ENCODE results near the gene PAWR. TPM values are rescaled to one million over a fixed set of nuclear protein-coding genes. Genes with fewer than 3 reads are reported as not detected.

The PAWR gene, protein sequence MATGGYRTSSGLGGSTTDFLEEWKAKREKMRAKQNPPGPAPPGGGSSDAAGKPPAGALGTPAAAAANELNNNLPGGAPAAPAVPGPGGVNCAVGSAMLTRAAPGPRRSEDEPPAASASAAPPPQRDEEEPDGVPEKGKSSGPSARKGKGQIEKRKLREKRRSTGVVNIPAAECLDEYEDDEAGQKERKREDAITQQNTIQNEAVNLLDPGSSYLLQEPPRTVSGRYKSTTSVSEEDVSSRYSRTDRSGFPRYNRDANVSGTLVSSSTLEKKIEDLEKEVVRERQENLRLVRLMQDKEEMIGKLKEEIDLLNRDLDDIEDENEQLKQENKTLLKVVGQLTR
- total RNA-seq (2011; cell fraction: chromatin; rRNA removed; ENCODE audit: low replicate concordance) = not detected in 2 replicates
- not detected in 2 replicates for total RNA-seq (2011; cell fraction: nucleolus; rRNA removed)
- not detected in 2 replicates for total RNA-seq (2011; cell fraction: nucleoplasm; rRNA removed)
- total RNA-seq (2014; rRNA removed) (not detected in 2 replicates), total RNA-seq (2014; rRNA removed; fragmentation: Illumina TruSeq; extraction: Trizol) (not detected in 2 replicates), total RNA-seq (2015; rRNA removed; fragmentation: Illumina TruSeq; extraction: Trizol) (not detected in 2 replicates), total RNA-seq (2021) (0.36 and 0.82 TPM in 2 replicates), polyA plus RNA-seq (2011; rRNA removed) (not detected in 2 replicates), polyA plus RNA-seq (2014; fragmentation: Illumina TruSeq; extraction: Trizol) (not detected in 2 replicates), polyA plus RNA-seq (2014; fragmentation: Nextera tagmentation; extraction: Ambion mirVana) (not detected), polyA plus RNA-seq (2014; rRNA removed) (not detected in 2 replicates), polyA minus RNA-seq (2011; rRNA and poly(A)+ RNA removed) (0.03 TPM in 1 of 2 replicates, not detected in the other), Bru-seq, nascent RNA (percentile 13 among the genes with signal in this experiment), BruChase-seq, experiment 1, labeled RNA remaining after a 2-hour chase (percentile 15 among the genes with signal in this experiment), BruChase-seq, experiment 2, labeled RNA remaining after a 6-hour chase (percentile 18 among the genes with signal in this experiment)
- polyA plus RNA-seq (2011; cell fraction: cytosol; rRNA removed) = not detected in 2 replicates
- polyA plus RNA-seq (2011; cell fraction: nucleus; rRNA removed) = not detected in 2 replicates
- not detected in 2 replicates for polyA plus RNA-seq (2012)
- polyA minus RNA-seq (2011; cell fraction: cytosol; rRNA and poly(A)+ RNA removed) = 0.55 TPM in 1 of 2 replicates, not detected in the other
- not detected in 2 replicates for polyA minus RNA-seq (2011; cell fraction: nucleus; rRNA and poly(A)+ RNA removed)
- long read RNA-seq, experiment 1 = 0 reads
- long read RNA-seq, experiment 2 = 0 reads
- long read RNA-seq, experiment 3 = 0 reads

DNA sequence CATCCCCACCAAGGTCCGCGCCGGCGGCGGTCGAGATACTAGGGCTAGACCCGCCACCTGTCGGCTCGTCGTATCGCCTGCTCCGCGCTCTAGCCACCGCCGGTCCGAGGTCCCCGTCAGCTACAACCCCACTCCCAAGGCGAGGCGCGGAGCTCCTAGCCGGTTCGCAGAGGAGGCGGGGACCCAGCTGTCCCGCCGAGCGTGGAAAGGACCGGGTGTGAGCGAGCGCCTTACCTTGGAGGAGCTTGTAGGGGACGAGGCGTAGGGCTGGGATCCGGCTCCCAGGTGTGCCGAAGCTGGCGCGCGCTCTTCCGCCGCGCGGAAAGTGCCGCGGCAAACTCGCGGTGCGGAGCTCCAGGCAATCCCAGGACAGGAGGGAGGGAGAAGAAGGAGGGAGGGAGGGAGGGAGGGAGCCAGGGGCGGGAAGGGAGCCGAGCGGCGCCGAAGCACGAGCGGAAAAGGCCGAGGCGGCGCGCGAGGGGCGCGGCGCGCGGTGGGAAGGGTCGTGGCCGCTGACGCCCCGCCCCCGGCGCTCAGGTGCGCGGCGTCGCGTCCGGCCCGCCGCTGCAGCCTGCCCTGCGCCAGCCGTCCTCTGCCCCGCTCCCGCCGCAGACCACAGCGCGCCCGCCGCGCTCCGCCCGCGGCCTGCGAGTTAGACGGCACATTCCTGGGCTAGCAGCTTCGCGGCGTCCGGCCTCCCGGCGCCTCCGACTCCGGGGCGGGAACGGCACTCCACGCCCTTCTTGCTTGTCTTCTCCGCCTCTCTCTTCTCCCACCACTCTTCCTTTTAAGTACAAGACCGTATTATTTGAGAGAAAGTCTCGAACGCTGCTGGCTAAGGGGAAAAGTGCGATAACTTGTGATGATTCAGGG lies at the start of gene PAWR:
Gene PAWR (minus strand): TSS at position 327 of the 873 bp plus-strand sequence. CDS start 720 bp downstream, outside the sequence.
- no peak within 1 kb of the TSS for H2AFZ ChIP-seq (ENCODE audit: low read depth, low read length)
- no peak within 1 kb of the TSS for H3K4me2 ChIP-seq (ENCODE audit: insufficient read depth, low read length)
- H3K9me3 ChIP-seq (replicated peaks; ENCODE audit: control insufficient read depth, insufficient read depth, low read depth, low read length) = no peaks in the 10 kb centered on the region
- intact Hi-C loops (cut with micrococcal nuclease) (no loop called here), in situ Hi-C loops (cut with MboI) (no loop called here)
- H3K36me3 ChIP-seq (ENCODE audit: control insufficient read depth, insufficient read depth, low read length) = no peaks in the 10 kb centered on the region
- DNase-seq (ENCODE audit: extremely low read depth in 1 of 4, low spot score in 3 of 4) (no peak), FAIRE-seq (no peak), ATAC-seq (no peak)
- no peaks in the 10 kb centered on the region for H3K79me2 ChIP-seq (ENCODE audit: control insufficient read depth, insufficient read depth, low read length)
- no peaks in the 10 kb centered on the region for H3K4me1 ChIP-seq (replicated peaks in 1 of 2; ENCODE audit: control insufficient read depth in 2 of 2, insufficient read depth in 2 of 2, low read length in 2 of 2)
- no peaks in the 10 kb centered on the region for H4K20me1 ChIP-seq (replicated peaks; ENCODE audit: control insufficient read depth, insufficient read depth, low read length)
- WGBS (ENCODE audit: insufficient coverage, low coverage, missing lambda C conversion rate) = 42% methylated on average over 30 of the region's 107 CpGs
- no peaks in the 10 kb centered on the region for H3K27me3 ChIP-seq (ENCODE audit: control insufficient read depth in 2 of 2, insufficient read depth in 2 of 2, low read length in 2 of 2)
- no peak within 1 kb of the TSS for H3K4me3 ChIP-seq
- H3K9me1 ChIP-seq (ENCODE audit: control insufficient read depth, insufficient read depth, low read length) = no peaks in the 10 kb centered on the region
- H3K9ac ChIP-seq (ENCODE audit: insufficient read depth in 1 of 2, low read depth in 2 of 2, low read length in 2 of 2) = no peak within 1 kb of the TSS
- CTCF ChIA-PET (ENCODE audit: low intra/inter-chr PET ratio) = no interaction called here
- H3K27ac ChIP-seq (ENCODE audit: extremely low read depth, low read depth, low read length) = no peak within 1 kb of the TSS
- POLR2A ChIA-PET = no interaction called here
- no TSS peak for BruUV-seq (replicated peaks)
- TF ChIP-seq NFE2 (IDR thresholded peaks at IDR 0.05; ENCODE audit: low read depth) (no peak), PRMT5 (CRISPR knock-in tag; IDR thresholded peaks at IDR 0.05) (no peak), ZNF76 (CRISPR knock-in tag; IDR thresholded peaks at IDR 0.05; ENCODE audit: borderline replicate concordance) (no peak), RHOXF2B (CRISPR knock-in tag; conservative IDR thresholded peaks at IDR 0.05) (no peak), MYC (IDR thresholded peaks at IDR 0.05; ENCODE audit: low read depth, low read length) (no peak), MYC (CRISPR knock-in tag; IDR thresholded peaks at IDR 0.05; ENCODE audit: borderline replicate concordance, low read depth) (no peak)
- TF ChIP-seq, protein P1, sequence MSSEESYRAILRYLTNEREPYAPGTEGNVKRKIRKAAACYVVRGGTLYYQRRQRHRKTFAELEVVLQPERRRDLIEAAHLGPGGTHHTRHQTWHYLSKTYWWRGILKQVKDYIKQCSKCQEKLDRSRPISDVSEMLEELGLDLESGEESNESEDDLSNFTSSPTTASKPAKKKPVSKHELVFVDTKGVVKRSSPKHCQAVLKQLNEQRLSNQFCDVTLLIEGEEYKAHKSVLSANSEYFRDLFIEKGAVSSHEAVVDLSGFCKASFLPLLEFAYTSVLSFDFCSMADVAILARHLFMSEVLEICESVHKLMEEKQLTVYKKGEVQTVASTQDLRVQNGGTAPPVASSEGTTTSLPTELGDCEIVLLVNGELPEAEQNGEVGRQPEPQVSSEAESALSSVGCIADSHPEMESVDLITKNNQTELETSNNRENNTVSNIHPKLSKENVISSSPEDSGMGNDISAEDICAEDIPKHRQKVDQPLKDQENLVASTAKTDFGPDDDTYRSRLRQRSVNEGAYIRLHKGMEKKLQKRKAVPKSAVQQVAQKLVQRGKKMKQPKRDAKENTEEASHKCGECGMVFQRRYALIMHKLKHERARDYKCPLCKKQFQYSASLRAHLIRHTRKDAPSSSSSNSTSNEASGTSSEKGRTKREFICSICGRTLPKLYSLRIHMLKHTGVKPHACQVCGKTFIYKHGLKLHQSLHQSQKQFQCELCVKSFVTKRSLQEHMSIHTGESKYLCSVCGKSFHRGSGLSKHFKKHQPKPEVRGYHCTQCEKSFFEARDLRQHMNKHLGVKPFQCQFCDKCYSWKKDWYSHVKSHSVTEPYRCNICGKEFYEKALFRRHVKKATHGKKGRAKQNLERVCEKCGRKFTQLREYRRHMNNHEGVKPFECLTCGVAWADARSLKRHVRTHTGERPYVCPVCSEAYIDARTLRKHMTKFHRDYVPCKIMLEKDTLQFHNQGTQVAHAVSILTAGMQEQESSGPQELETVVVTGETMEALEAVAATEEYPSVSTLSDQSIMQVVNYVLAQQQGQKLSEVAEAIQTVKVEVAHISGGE (CRISPR knock-in tag; IDR thresholded peaks at IDR 0.05) = peak in 1 of 3 experiments; percentile 23; a peak in 1 of 6 replicates
- TF ChIP-seq, protein P2, sequence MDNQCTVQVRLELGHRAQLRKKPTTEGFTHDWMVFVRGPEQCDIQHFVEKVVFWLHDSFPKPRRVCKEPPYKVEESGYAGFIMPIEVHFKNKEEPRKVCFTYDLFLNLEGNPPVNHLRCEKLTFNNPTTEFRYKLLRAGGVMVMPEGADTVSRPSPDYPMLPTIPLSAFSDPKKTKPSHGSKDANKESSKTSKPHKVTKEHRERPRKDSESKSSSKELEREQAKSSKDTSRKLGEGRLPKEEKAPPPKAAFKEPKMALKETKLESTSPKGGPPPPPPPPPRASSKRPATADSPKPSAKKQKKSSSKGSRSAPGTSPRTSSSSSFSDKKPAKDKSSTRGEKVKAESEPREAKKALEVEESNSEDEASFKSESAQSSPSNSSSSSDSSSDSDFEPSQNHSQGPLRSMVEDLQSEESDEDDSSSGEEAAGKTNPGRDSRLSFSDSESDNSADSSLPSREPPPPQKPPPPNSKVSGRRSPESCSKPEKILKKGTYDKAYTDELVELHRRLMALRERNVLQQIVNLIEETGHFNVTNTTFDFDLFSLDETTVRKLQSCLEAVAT (IDR thresholded peaks at IDR 0.05) = no peak
- TF ChIP-seq, protein P3, sequence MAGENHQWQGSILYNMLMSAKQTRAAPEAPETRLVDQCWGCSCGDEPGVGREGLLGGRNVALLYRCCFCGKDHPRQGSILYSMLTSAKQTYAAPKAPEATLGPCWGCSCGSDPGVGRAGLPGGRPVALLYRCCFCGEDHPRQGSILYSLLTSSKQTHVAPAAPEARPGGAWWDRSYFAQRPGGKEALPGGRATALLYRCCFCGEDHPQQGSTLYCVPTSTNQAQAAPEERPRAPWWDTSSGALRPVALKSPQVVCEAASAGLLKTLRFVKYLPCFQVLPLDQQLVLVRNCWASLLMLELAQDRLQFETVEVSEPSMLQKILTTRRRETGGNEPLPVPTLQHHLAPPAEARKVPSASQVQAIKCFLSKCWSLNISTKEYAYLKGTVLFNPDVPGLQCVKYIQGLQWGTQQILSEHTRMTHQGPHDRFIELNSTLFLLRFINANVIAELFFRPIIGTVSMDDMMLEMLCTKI (IDR thresholded peaks at IDR 0.05; ENCODE audit: partially characterized antibody) = no peak

All from K562 (cell line).